HG03457 (cell line): ENCODE results near the gene EAF2.
"Not testable (repeated sequence)": the region's sequence is repeated elsewhere in the genome, so short reads cannot be mapped to it uniquely, and the experiment has no call there.

Source experiments
- ATAC-seq: cut with Tn5 transposase; IDR thresholded peaks from one replicate; pipeline ENCODE4 v1.9.1; 2021; ENCODE audit warnings: moderate number of reproducible peaks; ENCODE audit not compliant: unreplicated experiment

EAF2 gene

DNA sequence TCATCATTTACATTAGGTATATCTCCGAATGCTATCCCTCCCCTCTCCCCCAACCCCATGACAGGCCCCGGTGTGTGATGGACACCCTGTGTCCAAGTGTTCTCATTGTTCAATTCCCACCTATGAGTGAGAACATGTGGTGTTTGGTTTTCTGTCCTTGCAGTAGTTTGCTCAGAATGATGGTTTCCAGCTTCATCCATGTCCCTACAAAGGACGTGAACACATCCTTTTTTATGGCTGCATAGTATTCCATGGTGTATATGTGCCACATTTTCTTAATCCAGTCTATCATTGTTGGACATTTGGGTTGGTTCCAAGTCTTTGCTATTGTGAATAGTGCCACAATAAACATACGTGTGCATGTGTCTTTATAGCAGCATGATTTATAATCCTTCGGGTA, 22.8 kb downstream of the EAF2 start:
- ATAC-seq: not testable (repeated sequence)

DNA sequence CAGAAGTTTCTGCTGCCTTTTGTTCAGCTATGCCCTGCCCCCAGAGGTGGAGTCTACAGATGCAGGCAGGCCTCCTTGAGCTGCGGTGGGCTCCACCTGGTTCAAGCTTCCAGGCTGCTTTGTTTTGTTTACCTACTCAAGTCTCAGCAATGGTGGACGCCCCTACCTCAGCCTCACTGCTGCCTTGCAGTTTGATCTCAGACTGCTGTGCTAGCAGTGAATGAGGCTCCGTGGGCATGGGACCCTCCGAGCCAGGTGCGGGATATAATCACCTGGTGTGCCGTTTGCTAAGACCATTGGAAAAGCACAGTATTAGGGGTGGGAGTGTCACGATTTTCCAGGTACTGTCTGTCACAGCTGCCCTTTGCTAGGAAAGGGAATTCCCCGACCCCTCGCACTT, 28.2 kb downstream of the EAF2 start:
- not testable (repeated sequence) for ATAC-seq

DNA sequence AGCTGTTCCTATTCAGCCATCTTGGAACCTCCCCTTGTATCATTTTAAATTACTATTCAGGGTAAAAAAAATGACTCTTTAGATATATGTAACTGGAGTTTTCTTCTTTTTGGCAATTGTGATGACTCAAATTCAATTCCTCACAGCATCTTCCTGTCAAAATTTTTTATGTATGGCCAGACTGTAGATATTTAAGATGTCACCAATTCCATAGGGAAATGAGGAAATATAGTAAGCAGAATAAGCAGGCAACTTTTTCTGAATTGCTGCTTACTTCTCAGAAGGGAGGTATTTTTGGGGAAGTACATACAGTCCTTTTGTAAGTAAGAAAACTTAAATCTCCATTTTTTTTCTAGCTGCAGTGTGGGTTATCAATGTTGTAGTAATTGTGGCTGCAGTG, 28.8 kb downstream of the EAF2 start:
- no peak for ATAC-seq

DNA sequence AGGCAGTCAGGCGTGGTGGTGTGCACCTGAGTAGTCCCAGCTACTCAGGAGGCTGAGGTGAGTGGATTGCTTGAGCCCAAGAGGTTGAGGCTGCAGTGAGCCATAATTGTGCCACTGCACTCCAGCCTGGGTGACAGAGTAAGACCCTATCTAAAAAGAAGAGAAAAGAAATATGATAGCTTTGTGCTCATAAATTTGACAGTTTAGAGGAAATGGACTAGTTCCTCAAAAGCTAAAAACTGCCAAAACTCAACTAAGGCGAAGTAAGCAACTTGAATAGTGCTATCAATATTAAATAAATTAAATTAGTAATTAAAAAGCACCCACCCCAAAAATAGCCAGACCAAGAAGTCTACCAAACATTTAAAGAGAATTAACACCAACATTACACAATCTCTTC, 34.7 kb downstream of the EAF2 start:
- no peak for ATAC-seq

DNA sequence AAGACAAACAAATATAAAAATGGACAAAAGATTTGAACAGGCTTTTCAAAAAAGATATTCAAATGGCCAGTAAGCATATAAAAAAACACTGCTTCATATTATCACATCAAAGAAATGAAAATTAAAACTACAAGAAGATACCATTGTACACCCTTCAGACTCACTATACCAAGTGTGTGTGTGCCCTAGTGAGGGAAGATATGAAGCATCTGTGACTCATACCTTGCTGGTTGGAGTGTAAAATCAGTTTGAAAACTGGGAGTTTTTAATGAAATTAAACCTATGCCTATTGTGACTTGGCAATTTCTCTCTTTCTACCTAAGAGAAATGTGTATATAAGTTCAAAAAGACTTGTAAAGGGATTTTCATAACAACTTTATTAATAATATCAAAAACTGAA, 35.7 kb downstream of the EAF2 start:
- no peak for ATAC-seq

DNA sequence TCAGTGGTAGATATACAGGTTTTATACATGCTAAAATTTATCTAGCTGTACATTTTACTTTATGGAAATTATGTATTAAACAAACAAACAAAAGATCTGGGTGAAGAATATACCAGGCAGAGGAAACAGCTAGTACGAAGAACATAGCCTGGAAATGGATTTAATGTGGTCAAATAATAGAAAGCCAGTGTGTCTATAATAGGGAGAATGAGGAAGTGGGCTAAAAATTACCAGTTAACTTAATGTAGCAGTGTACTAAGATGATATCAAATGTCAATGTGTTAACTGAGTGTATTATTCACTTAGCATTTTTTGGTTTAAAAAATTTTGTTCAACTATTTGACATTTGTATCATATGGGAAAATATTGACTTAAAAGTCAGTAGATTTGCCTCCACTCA, 36.4 kb downstream of the EAF2 start:
- ATAC-seq: no peak

DNA sequence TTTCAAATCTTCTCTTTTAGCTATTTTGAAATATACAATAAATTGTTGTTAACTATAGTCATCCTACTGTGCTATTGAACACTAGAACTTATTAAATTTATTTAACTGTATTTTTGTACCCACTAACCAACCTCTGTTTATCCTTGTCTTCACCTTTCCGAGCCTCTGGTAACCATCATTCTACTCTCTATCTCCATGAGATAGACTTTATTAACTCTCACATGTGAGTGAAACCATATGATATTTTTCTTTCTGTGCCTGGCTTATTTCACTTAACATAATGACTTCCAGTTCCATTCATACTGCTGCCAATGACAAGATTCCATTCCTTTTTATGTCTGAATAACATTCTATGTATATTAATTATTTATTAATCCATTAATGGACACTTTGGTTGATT, 43.4 kb downstream of the EAF2 start:
- no peak for ATAC-seq

DNA sequence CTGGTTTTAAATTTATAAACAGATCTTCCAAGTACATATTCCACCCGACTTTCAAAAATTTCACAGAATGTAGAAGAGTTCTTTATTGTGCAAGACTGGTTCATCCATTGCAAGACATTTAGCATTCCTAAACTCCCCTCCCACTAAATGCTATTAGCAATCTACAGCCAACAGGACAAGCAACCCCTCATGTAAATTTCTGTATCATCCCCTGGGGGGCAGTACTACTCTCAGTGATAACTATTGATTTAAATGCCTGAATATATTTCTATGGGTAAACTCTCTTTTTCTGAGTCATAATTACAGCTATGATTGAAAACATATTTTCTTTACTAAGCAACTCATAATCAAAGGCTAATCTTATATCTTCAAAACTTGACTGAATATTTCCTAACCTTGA, 48.5 kb downstream of the EAF2 start:
- no peak for ATAC-seq

DNA sequence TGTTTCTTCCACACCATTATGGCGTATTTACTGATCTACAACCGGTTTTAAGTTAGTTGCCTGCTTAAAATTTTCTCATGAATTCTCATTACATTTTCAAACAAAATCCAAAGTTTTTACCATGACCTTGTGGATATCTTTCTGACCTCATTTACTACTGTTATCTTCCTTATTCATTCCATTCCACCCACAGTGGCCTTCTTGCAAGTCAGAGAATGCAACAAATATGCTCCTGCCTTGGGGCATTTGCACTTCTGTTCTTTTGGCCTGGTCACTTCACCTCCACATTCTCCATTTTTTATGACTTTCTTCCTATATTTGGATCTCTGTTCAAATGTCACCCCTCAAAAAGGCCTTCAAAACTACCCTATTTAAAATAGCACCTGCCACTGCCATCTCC, 50.4 kb downstream of the EAF2 start:
- ATAC-seq: no peak

DNA sequence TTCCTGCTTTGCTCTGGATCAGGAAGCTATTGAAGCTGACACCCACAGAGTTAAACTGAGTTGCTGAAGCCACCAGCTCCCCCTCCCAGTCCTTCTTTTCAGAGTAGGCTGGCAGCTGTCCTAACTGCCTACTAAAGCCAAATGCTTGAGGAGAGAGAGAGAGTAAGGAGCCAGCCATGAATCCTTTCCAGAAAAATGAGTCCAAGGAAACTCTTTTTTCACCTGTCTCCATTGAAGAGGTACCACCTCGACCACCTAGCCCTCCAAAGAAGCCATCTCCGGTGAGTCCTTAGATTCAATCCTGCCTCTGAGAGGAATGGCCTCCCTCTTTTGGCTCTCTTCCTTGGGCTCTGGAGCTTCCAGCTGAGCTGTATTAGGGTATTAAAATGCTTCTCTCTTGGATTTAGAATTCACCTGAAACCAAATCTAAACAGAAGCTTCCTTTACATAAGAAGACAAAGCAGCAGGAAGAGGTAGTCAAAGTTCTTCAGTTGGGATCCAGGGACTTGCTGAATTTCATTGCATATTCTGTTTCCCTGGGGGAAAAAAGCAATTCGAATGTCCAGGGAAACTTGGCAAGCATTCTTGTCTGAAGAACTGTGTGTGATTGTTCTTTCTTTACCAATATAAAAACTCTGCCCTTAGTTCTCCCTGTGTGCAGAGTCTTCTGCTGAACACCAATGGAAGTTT, 59.4 kb downstream of the EAF2 start, which contains the start of gene SLC15A2:
Gene SLC15A2, plus strand, starts transcription at position 101 of the 690 bp plus-strand sequence. Its CDS starts 76 bp downstream, at position 177.
- no peak for ATAC-seq

DNA sequence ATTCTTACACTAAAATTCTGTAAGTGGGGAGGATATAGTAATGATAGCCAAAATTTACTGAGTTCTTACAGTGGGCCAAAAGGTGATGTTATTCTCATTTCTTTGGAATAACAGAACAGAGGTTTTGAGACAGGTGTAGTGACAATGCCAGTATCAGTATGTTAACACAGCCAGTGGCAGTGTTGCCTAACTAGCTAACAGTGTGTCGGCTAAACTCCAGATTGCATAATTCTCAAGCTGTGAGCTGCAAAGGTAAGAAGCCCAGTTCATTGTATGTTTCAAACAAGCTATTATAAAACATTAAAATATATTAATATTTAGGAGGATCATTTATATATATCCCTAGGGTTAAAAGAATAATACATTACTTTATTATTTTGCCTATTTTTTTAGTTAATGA, 60.1 kb downstream of the EAF2 start:
- no peak for ATAC-seq

DNA sequence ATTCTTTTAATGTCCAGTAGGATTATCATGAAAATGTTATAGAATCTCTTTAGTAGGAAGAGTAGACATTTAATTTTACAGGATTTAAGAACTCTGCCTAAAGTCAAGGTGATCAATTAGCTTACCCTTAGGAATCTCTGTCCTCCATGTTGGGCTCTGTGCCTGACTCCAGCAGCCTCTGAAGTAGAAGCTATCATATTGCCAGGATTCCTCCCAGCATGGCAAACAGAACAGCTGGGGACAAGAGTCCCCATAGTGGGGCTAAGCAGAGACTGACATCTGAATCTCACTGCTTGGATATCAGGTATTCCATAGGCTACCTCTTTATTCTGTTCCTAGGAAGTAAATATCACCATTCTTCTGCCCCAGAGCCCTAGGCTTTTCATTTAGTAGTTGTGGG, 60.7 kb downstream of the EAF2 start:
- ATAC-seq: no peak

DNA sequence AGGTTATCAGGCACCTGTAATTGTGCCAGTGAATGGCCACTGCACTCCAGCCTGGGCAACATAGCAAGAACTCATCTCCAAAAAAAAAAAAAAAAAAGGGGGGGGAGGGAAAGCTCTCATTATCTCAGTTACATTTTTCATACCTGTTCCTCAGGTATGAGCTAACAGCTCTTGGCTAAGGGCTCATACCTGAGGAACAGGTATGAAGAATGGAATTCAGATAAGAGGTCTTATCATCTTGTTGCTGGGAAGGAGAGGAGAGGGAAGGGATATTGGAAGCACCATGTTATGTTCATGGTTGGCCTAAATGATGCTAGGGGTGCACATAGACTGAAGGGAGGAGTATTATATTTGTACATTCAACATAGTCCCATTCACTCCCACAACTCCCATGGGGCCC, 61.8 kb downstream of the EAF2 start:
- no peak for ATAC-seq

DNA sequence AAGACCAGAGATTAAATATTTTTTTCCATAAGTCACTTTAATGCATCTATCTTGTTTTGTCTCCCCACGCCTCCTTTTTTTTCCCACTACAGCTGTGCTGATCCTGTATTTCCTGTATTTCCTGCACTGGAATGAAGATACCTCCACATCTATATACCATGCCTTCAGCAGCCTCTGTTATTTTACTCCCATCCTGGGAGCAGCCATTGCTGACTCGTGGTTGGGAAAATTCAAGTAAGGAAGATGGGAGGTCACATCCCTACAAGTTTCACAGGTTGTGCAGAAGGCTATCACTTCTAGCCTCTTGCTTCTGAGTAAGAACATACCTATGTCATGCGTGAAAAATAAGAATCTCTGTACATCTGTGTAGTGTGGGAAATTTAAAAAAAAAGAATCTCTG, 62.3 kb downstream of the EAF2 start:
- ATAC-seq: no peak

DNA sequence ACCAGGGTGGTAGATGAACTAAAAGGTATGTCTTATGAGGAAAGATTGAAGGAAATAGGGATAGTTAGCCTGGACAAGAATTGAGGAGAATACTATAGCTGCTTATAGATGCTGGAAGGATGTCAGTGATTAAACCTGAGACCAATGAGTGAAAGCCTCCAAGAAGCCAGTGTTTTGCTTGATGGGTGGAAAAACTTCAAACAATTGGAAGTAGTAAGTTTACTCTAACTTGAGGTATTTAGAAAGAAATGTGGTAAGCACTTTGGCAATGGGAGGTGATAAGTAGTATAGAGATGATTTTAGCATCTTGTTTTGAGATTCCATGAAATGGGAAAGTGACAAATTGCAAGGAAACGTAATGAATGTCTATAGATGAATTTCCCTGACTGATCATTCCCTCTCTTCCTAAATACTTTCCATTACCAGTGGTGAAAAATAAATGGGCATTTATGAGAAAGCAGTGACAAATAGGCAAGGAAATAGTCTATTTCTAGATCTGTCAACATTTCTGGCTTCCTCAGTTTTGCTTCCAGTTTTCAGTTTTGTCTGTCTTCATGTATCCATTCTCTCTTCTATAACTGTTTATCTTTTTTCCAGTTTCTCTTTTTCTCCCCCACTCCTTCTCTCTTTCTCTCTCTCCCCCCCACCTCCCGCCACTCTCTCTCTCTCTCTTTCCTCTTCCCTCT, 78.4 kb downstream of the EAF2 start:
- no peak for ATAC-seq

DNA sequence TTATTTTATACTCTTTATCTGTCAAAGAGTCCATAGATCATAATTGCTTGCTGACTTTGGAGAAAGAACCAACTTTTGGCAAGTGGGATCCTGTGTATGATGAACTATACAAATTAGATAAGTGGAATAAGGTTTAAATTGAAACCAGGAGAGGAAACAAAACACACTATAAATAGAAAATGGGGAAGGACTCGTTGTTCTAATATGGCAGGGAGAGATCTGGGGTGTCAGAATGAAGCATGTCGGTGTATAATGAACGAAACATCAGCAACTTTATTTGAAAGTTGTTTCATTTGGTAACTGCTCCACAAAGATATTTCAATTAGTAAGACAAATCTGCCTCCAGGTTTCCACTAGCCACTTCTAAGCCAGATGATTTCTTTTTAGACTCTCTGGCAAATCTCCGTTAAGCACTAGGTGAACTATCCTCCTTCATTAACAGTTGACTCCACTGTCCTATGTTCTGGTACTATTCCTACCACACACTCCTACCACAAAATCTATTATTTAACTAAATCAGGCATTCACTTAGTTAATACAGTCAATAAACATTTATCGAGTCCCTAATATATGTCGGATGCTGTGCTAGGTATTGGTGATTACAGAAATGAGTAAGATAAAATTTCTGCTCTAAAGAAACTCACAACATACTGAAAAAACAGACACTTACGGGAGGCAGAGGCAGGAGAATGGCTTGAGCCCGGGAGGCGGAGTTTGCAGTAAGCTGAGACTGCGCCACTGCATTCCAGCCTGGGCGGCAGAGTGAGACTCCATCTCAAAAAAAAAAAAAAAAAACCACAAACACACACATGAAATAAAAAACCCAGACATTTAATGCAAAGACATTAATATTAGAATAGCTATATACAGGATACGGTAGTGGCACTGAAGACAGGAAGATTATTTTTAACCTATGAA, 79.3 kb downstream of the EAF2 start:
- no peak for ATAC-seq

DNA sequence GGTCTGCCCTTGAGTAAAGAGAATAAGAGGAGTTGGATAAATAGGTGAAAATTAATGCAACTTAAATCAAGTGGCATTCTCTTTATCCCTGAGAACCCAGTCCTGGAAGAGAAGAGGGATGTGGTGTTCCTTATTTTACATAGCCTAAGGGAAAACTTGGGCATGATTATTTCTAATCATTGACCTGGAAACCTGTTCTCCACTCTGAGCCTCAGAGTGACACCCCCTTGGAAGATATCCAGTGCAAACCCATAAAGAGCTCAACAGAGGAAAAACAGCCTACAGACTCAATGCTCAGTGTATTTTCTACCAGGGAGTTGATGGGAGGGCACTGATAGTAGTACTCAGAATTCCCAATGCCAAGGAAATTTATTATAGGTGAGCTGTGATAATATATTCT, 81.2 kb downstream of the EAF2 start:
- no peak for ATAC-seq

DNA sequence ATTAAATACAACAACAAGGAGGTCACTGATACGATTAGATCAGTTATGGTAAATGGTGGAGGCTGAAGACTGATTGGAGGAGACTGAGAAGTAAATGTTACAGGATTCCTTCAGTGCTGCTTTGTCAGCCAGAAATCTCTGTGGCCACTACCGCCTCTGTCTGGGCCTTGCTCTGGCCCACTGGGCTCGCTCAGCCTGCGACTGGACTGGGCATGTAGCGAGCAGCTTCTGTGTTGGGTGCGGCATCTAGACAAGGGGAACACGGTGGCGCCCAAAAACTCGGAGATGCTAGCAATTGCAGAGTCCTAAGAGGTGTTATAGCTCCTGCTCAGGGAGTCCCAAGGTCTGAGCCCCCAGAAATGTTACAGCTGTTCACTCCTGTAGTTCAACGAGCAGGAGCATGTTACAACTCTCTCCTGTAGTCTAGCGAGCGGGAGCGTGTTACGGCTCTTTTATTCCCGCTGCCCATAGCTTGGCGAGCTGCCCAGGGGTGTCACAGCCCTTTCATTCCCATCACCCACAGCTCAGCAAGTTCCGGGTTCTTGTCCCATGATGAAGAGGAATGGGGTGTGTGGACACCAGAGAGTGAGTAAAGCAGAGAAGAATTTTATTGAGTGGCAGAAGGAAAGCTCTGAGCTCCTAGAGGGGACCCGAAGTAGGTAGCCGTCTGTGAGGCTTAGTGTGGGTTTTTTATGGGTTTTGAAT, 83.9 kb downstream of the EAF2 start:
- ATAC-seq: no peak

DNA sequence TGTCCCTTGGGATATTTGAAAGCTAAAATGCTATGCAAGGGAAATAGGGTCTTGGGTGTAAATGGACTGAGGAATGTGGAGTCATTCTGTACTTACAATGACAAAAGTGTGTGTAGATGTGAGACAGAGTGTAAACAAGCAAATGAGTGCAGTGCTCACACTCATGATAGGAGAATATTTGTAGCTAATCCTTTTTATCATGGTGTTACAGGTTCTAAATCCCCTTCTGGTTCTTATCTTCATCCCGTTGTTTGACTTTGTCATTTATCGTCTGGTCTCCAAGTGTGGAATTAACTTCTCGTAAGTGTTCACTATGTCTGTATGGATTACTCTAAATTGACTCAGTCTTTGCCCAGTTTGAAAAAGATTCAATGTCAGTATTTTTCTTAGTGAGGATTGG, 89.7 kb downstream of the EAF2 start:
- ATAC-seq: no peak

DNA sequence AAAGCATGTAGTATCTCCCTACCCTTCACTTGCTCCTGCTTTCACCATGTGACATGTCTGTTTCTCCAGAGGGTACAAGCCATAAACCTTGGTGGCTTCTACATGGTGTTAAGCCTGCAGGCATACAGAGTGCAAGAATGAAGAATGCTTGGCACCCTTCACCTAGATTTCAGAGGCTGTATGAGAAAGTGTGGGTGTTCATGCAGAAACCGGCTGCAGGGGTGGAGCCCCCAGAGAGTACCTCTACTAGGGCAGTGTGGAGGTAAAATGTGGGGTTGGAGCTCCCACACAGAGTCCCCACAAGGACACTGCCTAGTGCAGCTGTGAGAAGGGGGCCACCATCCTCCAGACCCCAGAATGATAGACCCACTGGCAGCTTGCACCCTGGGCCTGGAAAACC, 91.4 kb downstream of the EAF2 start:
- no peak for ATAC-seq
